GM12892 (cell line): ENCODE data around the gene NDST1.

Experiments used
- POLR2A ChIP-seq: IDR thresholded peaks from 2 replicates; pipeline ENCODE4 v1.6.1; 2011; ENCODE audit warnings: low read depth, low read length, control low read depth
- POLR2AphosphoS5 ChIP-seq: IDR thresholded peaks from 2 replicates; pipeline ENCODE4 v1.6.1; 2011; ENCODE audit warnings: low read depth, low read length, control low read depth
- TAF1 ChIP-seq: IDR thresholded peaks from 2 replicates; pipeline ENCODE4 v1.6.1; 2011; ENCODE audit warnings: low read depth, mild to moderate bottlenecking, control low read depth, low read length, borderline replicate concordance

GRCh38 chr5:150559701-150560100, 51.8 kb downstream of the NDST1 start:
- TF ChIP-seq POLR2AphosphoS5 (no peak), POLR2A (no peak), TAF1 (no peak)
